CD4-positive, alpha-beta T cell treated with Interleukin-12 subunit alpha and Interleukin-12 subunit beta, for 1 hour (primary cell): ENCODE results near the gene FBXL7.

Experiments
- DNase-seq: peaks from one replicate; pipeline ENCODE4 v3.0.0-alpha.2; 2020

Gene FBXL7

GRCh38 chr5:15727375-15727774 is 227.4 kb downstream of the FBXL7 start:
- no peak for DNase-seq

GRCh38 chr5:15728811-15729210 is 228.8 kb downstream of the FBXL7 start:
- no peak for DNase-seq

GRCh38 chr5:15731699-15732098 is 231.7 kb downstream of the FBXL7 start:
- no peak for DNase-seq

- no peak for DNase-seq
Observed at GRCh38 chr5:15734058-15734457, 234.1 kb downstream of the FBXL7 start.

- DNase-seq: no peak
Observed at GRCh38 chr5:15737036-15737821, 237.2 kb downstream of the FBXL7 start.

- DNase-seq: no peak
Observed at GRCh38 chr5:15737871-15738664, 238.1 kb downstream of the FBXL7 start.

- DNase-seq: no peak
Observed at GRCh38 chr5:15740383-15740782, 240.4 kb downstream of the FBXL7 start.

DNA sequence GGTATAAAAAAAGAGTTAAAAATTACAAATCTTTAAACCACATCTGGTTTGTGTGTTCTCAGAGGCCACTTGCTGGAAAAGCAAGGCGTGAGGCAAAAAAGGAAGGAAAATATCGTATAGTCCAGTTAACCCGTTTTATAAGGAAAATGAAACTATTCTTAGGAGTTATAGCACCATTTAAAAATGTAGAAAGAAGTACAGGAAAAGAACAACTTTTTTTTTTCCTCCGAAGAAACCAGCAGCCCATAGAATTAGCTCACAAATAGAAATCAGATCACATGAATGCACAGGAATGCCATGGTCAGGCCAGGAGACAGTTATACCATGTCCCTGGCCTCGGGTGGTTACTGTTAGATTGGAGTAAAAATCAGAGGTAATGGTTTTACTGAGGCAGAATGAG is 241.6 kb downstream of the FBXL7 start:
- DNase-seq: no peak

DNA sequence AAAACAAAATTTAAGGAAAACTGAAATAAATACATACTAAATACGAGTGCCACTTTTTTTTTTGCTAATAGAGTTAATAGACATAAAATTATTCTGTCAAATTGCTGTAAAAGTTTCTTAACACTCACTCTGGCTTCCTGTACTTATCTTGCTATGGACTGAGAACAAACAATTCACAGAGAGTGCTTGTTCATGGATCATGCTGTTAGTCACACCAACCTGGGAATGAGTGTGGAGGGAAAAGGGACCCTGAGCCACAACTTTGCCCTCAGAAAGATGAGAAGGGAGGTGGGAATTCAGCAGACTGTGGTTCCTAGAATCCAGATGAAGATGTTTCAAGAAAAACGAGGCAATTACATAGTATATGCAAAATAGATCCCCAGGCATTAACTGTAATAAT is 246.9 kb downstream of the FBXL7 start:
- DNase-seq: no peak

- no peak for DNase-seq
Observed at GRCh38 chr5:15748266-15748665, 248.3 kb downstream of the FBXL7 start.

GRCh38 chr5:15752663-15753285 is 252.8 kb downstream of the FBXL7 start:
- no peak for DNase-seq

- DNase-seq: no peak
Observed at GRCh38 chr5:15753752-15754151, 253.8 kb downstream of the FBXL7 start.

- DNase-seq: no peak
Observed at GRCh38 chr5:15757103-15757502, 257.1 kb downstream of the FBXL7 start.

- no peak for DNase-seq
Observed at GRCh38 chr5:15757619-15758018, 257.6 kb downstream of the FBXL7 start.

GRCh38 chr5:15762668-15763067 is 262.7 kb downstream of the FBXL7 start:
- no peak for DNase-seq

DNA sequence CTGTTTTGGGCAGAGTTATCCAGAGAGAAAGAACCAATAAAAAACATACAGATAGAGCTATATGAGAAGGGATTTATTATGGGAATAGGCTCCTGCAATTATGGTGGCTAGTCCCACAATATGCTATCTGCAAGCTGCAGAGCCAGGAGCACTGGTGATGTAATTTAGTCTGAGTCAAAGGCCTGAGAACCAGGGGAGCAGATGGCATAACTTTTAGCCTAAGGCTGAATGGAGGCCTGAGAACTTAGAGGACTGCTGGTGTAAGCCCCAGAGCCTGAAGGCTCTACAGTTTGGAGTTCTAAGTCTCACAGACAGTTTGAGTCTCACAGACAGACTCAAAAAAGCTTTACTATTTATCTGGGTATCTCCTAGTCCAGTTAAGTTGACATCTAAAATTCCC is 263.8 kb downstream of the FBXL7 start:
- DNase-seq: no peak

GRCh38 chr5:15768936-15769335 is 269.0 kb downstream of the FBXL7 start:
- DNase-seq: no peak

DNA sequence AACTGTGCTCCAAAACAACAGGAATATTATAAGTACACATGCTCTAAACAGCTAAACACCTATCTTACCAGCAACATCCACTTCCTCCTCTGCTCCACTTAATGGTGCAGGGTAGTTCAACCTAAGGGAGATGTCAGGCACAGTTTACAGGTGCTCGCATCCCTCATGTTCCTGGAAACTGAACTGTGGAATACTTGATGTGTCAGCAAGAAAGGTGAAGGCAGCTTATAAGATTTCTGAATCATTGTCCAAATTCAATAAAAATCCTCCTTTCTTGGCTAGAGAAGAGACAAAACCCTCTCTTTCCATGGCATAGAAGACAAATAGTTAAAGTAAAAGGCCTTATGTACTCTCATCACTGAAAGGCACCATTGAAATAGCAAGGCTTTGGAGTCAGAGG is 272.2 kb downstream of the FBXL7 start:
- DNase-seq: no peak

- no peak for DNase-seq
Observed at GRCh38 chr5:15774632-15775031, 274.7 kb downstream of the FBXL7 start.

- DNase-seq: no peak
Observed at GRCh38 chr5:15776346-15776745, 276.4 kb downstream of the FBXL7 start.

- no peak for DNase-seq
Observed at GRCh38 chr5:15783734-15784133, 283.8 kb downstream of the FBXL7 start.

DNA sequence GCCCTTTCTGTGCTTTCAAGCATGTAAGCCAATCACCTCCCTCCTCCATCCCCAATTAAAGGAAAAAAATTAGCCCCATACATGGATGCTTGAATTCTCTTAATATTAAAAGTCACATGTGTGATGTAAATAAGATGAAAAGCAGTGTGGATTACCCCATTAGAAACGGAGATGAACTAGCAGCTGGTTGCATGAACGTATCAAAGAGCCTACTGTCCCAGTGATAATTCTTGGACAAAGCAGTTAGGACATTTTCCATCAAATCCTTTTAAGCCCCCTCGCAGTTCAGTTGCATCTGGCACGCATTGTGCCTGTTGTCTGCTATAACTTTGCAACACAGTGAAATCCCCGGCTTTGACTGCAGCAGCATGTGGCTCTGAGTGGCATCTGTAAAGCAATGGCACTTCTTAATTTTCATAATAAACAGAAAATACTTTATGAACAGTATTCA is 285.6 kb downstream of the FBXL7 start:
- no peak for DNase-seq

- DNase-seq: no peak
Observed at GRCh38 chr5:15786326-15786725, 286.3 kb downstream of the FBXL7 start.

DNA sequence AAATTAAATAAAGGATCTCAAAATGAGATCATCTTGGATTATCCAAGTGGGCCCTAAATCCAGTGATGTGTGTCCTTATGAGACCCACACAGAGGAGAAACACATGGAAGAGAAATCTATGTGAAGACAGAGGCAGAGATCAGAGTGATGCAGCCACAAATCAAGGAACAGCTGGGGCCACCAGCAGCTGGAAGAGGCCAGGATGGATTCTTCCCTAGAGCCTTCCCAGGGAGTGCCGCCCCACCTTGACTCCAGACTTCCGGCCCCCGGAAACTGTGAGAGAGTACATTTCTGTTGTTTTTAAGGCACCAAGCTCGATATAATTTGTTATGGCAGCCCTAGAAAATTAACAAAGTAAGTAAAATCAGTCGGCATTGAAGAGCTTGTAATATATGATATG is 286.9 kb downstream of the FBXL7 start:
- no peak for DNase-seq
